GM19351 (cell line): ENCODE data around the gene OR56A4.
"Not testable (repeated sequence)": the region's sequence is repeated elsewhere in the genome, so short reads cannot be mapped to it uniquely, and the experiment has no call there.

Source experiments
- ATAC-seq: cut with Tn5 transposase; IDR thresholded peaks from one replicate; pipeline ENCODE4 v1.9.1; 2021; ENCODE audit warnings: mild to moderate bottlenecking, moderate library complexity; ENCODE audit not compliant: unreplicated experiment

The OR56A4 gene

GRCh38 chr11:5966958-5967357 is 39.8 kb downstream of the OR56A4 start:
- no peak for ATAC-seq

GRCh38 chr11:5960704-5961320 is 45.9 kb downstream of the OR56A4 start:
- not testable (repeated sequence) for ATAC-seq

GRCh38 chr11:5955586-5955985 is 51.2 kb downstream of the OR56A4 start:
- no peak for ATAC-seq
